ENCODE results near the gene ZNF408. TPM values are rescaled to one million over a fixed set of nuclear protein-coding genes. Genes with fewer than 3 reads are reported as not detected.

ZNF408 gene
- total RNA-seq, 2 donors from 2014 or later, result 13.2 to 18.9 TPM

DNA sequence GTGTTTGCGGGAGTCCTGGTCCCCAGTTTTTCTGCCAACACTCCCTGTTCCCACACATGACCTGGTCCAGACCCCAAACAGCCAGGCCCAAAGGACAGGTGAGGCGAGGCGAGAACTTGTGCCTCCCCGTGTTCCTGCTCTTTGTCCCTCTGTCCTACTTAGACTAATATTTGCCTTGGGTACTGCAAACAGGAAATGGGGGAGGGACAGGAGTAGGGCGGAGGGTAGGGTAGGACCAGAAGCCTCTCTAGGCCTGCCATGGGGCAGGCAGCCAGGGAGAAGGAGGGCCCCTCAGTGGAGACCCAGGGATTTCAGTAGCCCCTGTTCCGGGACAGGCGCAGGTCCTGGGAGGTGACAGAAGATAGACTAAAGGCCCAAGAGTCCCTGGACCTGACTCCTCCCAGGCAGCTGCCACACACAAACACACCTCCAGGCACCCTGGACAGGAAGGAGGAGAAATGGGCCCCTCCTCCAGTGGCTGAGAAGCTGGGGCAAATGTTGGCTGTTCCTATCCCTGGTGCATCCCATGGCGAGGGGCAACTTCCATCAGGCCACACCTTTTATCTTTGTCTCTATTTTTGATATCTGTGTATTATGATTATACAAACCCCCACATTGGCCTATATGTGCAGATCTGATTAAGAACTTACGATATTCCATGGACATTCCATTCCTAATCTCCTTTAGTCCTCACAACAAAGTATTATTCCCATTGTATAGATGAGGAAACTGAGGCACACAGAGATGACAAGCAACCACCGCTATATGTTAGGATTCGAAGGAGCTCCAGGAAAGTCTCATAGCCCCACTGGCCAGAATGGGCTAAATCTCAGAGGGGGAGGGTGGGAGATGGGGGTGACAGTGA is 17.6 kb downstream of the ZNF408 start:
- peak; percentile 63 for DNase-seq

GRCh38 chr11:46719048-46719542 is 18.3 kb downstream of the ZNF408 start, which contains the start of gene F2:
TSS of gene F2 (plus strand) at chr11:46719213. CDS start at chr11:46719236, 23 bp downstream.
- no peak within 1 kb of the TSS for H3K4me3 ChIP-seq (ENCODE audit: low read length)
- no peak within 1 kb of the TSS for H3K4me3 Mint-ChIP-seq
- no peaks in the 10 kb centered on the region for H3K9me3 ChIP-seq (ENCODE audit: control insufficient read depth, low read length)
- no peaks in the 10 kb centered on the region for H3K27me3 ChIP-seq (ENCODE audit: control insufficient read depth, insufficient read depth, low read length, poor library complexity, severe bottlenecking)
- H3K36me3 ChIP-seq (ENCODE audit: control insufficient read depth, insufficient read depth, low read length), result no peaks in the 10 kb centered on the region
- peaks cover 15% of the 10 kb centered on the region for H3K4me1 Mint-ChIP-seq
- no peaks in the 10 kb centered on the region for H3K36me3 Mint-ChIP-seq (ENCODE audit: low read depth)
- no peaks in the 10 kb centered on the region for H3K27me3 Mint-ChIP-seq (ENCODE audit: insufficient read depth)
- DNase-seq, result no peak
- peak within 1 kb of the TSS; percentile 22 for H3K27ac ChIP-seq (ENCODE audit: low read depth, low read length)
- TF ChIP-seq, protein P1, sequence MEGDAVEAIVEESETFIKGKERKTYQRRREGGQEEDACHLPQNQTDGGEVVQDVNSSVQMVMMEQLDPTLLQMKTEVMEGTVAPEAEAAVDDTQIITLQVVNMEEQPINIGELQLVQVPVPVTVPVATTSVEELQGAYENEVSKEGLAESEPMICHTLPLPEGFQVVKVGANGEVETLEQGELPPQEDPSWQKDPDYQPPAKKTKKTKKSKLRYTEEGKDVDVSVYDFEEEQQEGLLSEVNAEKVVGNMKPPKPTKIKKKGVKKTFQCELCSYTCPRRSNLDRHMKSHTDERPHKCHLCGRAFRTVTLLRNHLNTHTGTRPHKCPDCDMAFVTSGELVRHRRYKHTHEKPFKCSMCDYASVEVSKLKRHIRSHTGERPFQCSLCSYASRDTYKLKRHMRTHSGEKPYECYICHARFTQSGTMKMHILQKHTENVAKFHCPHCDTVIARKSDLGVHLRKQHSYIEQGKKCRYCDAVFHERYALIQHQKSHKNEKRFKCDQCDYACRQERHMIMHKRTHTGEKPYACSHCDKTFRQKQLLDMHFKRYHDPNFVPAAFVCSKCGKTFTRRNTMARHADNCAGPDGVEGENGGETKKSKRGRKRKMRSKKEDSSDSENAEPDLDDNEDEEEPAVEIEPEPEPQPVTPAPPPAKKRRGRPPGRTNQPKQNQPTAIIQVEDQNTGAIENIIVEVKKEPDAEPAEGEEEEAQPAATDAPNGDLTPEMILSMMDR (conservative IDR thresholded peaks at IDR 0.05), result no peak
- H3K9me3 Mint-ChIP-seq, result no peaks in the 10 kb centered on the region
- 91 to 100% methylated on average over 2 to 7 of the region's 7 CpGs for WGBS, 2 experiments (ENCODE audit: insufficient coverage in 1 of 2, insufficient read length in 1 of 2)
- H3K9ac ChIP-seq (ENCODE audit: extremely low read depth, low read length, poor library complexity, severe bottlenecking), result no peak within 1 kb of the TSS
- H3K27ac Mint-ChIP-seq, result no peak within 1 kb of the TSS
- no peaks in the 10 kb centered on the region for H3K4me1 ChIP-seq (ENCODE audit: control insufficient read depth, insufficient read depth, low read length)

More for the DNA sequence above, 17.6 kb downstream of the ZNF408 start:
- H3K4me1 Mint-ChIP-seq, result peaks cover 15% of the 10 kb centered on the region
- TF ChIP-seq, protein P1 (conservative IDR thresholded peaks at IDR 0.05), result no peak
- no peaks in the 10 kb centered on the region for H3K9me3 Mint-ChIP-seq
- no peak overlapping the region for H3K9ac ChIP-seq (ENCODE audit: extremely low read depth, low read length, poor library complexity, severe bottlenecking)
- no peak overlapping the region for H3K27ac ChIP-seq (ENCODE audit: low read depth, low read length)
- H3K4me3 ChIP-seq (ENCODE audit: low read length), result no peak overlapping the region
- no peaks in the 10 kb centered on the region for H3K27me3 Mint-ChIP-seq (ENCODE audit: insufficient read depth)
- no peaks in the 10 kb centered on the region for H3K4me1 ChIP-seq (ENCODE audit: control insufficient read depth, insufficient read depth, low read length)
- 72 to 93% methylated on average over 2 to 9 of the region's 11 CpGs for WGBS, 2 experiments (ENCODE audit: insufficient coverage in 1 of 2, insufficient read length in 1 of 2)
- H3K36me3 Mint-ChIP-seq (ENCODE audit: low read depth), result no peaks in the 10 kb centered on the region
- no peaks in the 10 kb centered on the region for H3K36me3 ChIP-seq (ENCODE audit: control insufficient read depth, insufficient read depth, low read length)
- no peak overlapping the region for H3K4me3 Mint-ChIP-seq
- no peak overlapping the region for H3K27ac Mint-ChIP-seq
- H3K27me3 ChIP-seq (ENCODE audit: control insufficient read depth, insufficient read depth, low read length, poor library complexity, severe bottlenecking), result no peaks in the 10 kb centered on the region
- H3K9me3 ChIP-seq (ENCODE audit: control insufficient read depth, low read length), result no peaks in the 10 kb centered on the region

GRCh38 chr11:46719543-46720218 is 18.9 kb downstream of the ZNF408 start:
- WGBS, 2 experiments (ENCODE audit: insufficient coverage in 1 of 2, insufficient read length in 1 of 2), result 91 to 94% methylated on average over 14 to 25 of the region's 25 CpGs
- Mint-ChIP-seq H3K27ac (no peak overlapping the region), H3K4me1 (peaks cover 15% of the 10 kb centered on the region), H3K27me3 (ENCODE audit: insufficient read depth) (no peaks in the 10 kb centered on the region), H3K36me3 (ENCODE audit: low read depth) (no peaks in the 10 kb centered on the region), H3K9me3 (no peaks in the 10 kb centered on the region), H3K4me3 (no peak overlapping the region)
- TF ChIP-seq, protein P1 (conservative IDR thresholded peaks at IDR 0.05), result no peak
- no peak overlapping the region for H3K27ac ChIP-seq (ENCODE audit: low read depth, low read length)
- H3K4me3 ChIP-seq (ENCODE audit: low read length), result no peak overlapping the region
- H3K9me3 ChIP-seq (ENCODE audit: control insufficient read depth, low read length), result no peaks in the 10 kb centered on the region
- no peak for DNase-seq
- no peaks in the 10 kb centered on the region for H3K4me1 ChIP-seq (ENCODE audit: control insufficient read depth, insufficient read depth, low read length)
- no peak overlapping the region for H3K9ac ChIP-seq (ENCODE audit: extremely low read depth, low read length, poor library complexity, severe bottlenecking)
- no peaks in the 10 kb centered on the region for H3K36me3 ChIP-seq (ENCODE audit: control insufficient read depth, insufficient read depth, low read length)
- H3K27me3 ChIP-seq (ENCODE audit: control insufficient read depth, insufficient read depth, low read length, poor library complexity, severe bottlenecking), result no peaks in the 10 kb centered on the region

Measured in endodermal cell (in vitro differentiated cells).